SK-N-SH (cell line): Measurements from ENCODE around the gene TNFSF13. TPM values are rescaled to one million over a fixed set of nuclear protein-coding genes. Genes with fewer than 3 reads are reported as not detected.

Experiments used
- CTCF ChIA-PET: fragments of 300-600, 350-600 bp; formaldehyde crosslinking; extraction: SDS; loops from one replicate; lab custom pipeline; 2021; lab: Yijun Ruan, JAX
- POLR2A ChIA-PET: fragments of 350-600 bp; sonication (Branson Sonifier 250); formaldehyde crosslinking; extraction: SDS; loops from one replicate; lab custom pipeline; 2020; ENCODE audit warnings: antibody characterized with exemption, inconsistent platforms; lab: Yijun Ruan, JAX
- DNase-seq: peaks from one replicate; pipeline ENCODE4 v3.0.0; 2012
- H2AFZ ChIP-seq: fragments of 200-600 bp; sonication (generic); 2 replicates; pipeline ENCODE4 v1.8.1; 2016; ENCODE audit warnings: antibody characterized with exemption, mild to moderate bottlenecking, low read depth
- H3F3A ChIP-seq: fragments of 200-600 bp; sonication (generic); replicated peaks from 2 replicates; pipeline ENCODE3; 2016; ENCODE audit warnings: antibody characterized with exemption, mild to moderate bottlenecking; ENCODE audit not compliant: insufficient read depth
- H3K27ac ChIP-seq, 2 experiments: fragments of 200-500 bp in 1 of 2; fragments of 200-600 bp in 1 of 2; sonication (Bioruptor generic) in 1 of 2; sonication (generic), shearing (Covaris generic) in 1 of 2; 2 replicates each; pipeline versions ENCODE4 v1.5.1 to v1.6.1; 2014 to 2016; ENCODE audit warnings: low read depth in 2 of 2, inconsistent platforms in 1 of 2, low read length in 1 of 2, mild to moderate bottlenecking in 1 of 2, mixed read lengths in 1 of 2
- H3K27me3 ChIP-seq: fragments of 200-600 bp; sonication (generic), shearing (Covaris generic); 2 replicates; pipeline ENCODE4 v1.6.1; 2016; ENCODE audit warnings: mixed run types; ENCODE audit not compliant: insufficient read depth
- H3K36me3 ChIP-seq, 2 experiments: fragments of 200-500 bp in 1 of 2; fragments of 200-600 bp in 1 of 2; sonication (Bioruptor generic) in 1 of 2; sonication (generic) in 1 of 2; replicated peaks in 1 of 2; 2 replicates each; pipeline versions ENCODE3 to v1.5.1; 2014 to 2016; ENCODE audit warnings: low read length in 1 of 2, mild to moderate bottlenecking in 1 of 2; ENCODE audit not compliant: insufficient read depth in 2 of 2, control insufficient read depth in 1 of 2
- H3K4me1 ChIP-seq, 2 experiments: fragments of 200-500 bp in 1 of 2; fragments of 200-600 bp in 1 of 2; sonication (Bioruptor generic) in 1 of 2; sonication (generic), shearing (Covaris generic) in 1 of 2; 2 replicates each; pipeline versions ENCODE4 v1.5.1 to v1.6.1; 2014 to 2016; ENCODE audit warnings: low read depth in 1 of 2, low read length in 1 of 2, mixed run types in 1 of 2; ENCODE audit not compliant: insufficient read depth in 2 of 2, control insufficient read depth in 1 of 2
- H3K4me2 ChIP-seq: fragments of 200-600 bp; sonication (generic), shearing (Covaris generic); 2 replicates; pipeline ENCODE4 v1.6.1; 2017; ENCODE audit warnings: mixed run types
- H3K4me3 ChIP-seq, 2 experiments: fragments of 200-500 bp in 1 of 2; fragments of 200-600 bp in 1 of 2; sonication (Bioruptor generic) in 1 of 2; sonication (generic), shearing (Covaris generic) in 1 of 2; 2 replicates each; pipeline versions ENCODE4 v1.5.1 to v1.8.1; 2014 to 2016; ENCODE audit warnings: low read depth in 2 of 2, inconsistent platforms in 1 of 2, low read length in 1 of 2, mild to moderate bottlenecking in 1 of 2, mixed read lengths in 1 of 2, moderate library complexity in 1 of 2
- H3K79me2 ChIP-seq: fragments of 200-600 bp; sonication (generic); 2 replicates; pipeline ENCODE4 v1.8.1; 2017; ENCODE audit warnings: mild to moderate bottlenecking; ENCODE audit not compliant: insufficient read depth
- H3K9ac ChIP-seq: fragments of 200-600 bp; sonication (generic); 2 replicates; pipeline ENCODE4 v1.6.1; 2017; ENCODE audit warnings: mixed run types
- H3K9me2 ChIP-seq: fragments of 200-600 bp; sonication (generic); 2 replicates; pipeline ENCODE4 v1.6.1; 2017; ENCODE audit warnings: mixed run types
- H3K9me3 ChIP-seq: fragments of 200-600 bp; sonication (generic); 2 replicates; pipeline ENCODE4 v1.6.1; 2017; ENCODE audit warnings: mixed run types, mild to moderate bottlenecking, moderate library complexity
- H4K20me1 ChIP-seq: fragments of 200-600 bp; sonication (generic); 2 replicates; pipeline ENCODE4 v1.6.1; 2017; ENCODE audit warnings: mild to moderate bottlenecking, mixed run types; ENCODE audit not compliant: insufficient read depth
- CHD2 ChIP-seq: fragments of 150-350 bp; IDR thresholded peaks from 2 replicates; pipeline ENCODE4 v1.6.1; 2018; ENCODE audit warnings: low read length; ENCODE audit not compliant: partially characterized antibody
- FOSL2 ChIP-seq: IDR thresholded peaks from 2 replicates; pipeline ENCODE4 v1.4.0; 2012; ENCODE audit warnings: low read depth, mild to moderate bottlenecking, moderate library complexity, borderline replicate concordance
- GATA2 ChIP-seq: sonication (generic); formaldehyde crosslinking; IDR thresholded peaks from 2 replicates; pipeline ENCODE4 v1.5.0; 2020; ENCODE audit warnings: mild to moderate bottlenecking, missing genetic modification reagents
- MXI1 ChIP-seq: IDR thresholded peaks from 2 replicates; pipeline ENCODE4 v1.6.1; 2012; ENCODE audit warnings: mild to moderate bottlenecking, low read depth, low read length, improper control_type of control experiment
- REST ChIP-seq: IDR thresholded peaks from 2 replicates; pipeline ENCODE4 v1.6.1; 2012; ENCODE audit warnings: mild to moderate bottlenecking, low read depth, low read length, moderate library complexity
- RXRA ChIP-seq: IDR thresholded peaks from 2 replicates; pipeline ENCODE4 v1.4.0; 2012; ENCODE audit warnings: low read depth, mild to moderate bottlenecking, borderline replicate concordance
- TCF12 ChIP-seq: IDR thresholded peaks from 2 replicates; pipeline ENCODE4 v1.4.0; 2012
- WGBS: methylation state at CpG from one replicate; pipeline ENCODE4 v1.1.6; 2017; ENCODE audit warnings: low lambda C conversion rate; 5-methylcytosine and 5-hydroxymethylcytosine counted together
- polyA plus RNA-seq, 3 experiments: library from polyadenylated mRNA; depleted of rRNA; stranded (reverse); fragments of >200 nt; gene quantifications; 2 replicates each; pipeline ENCODE4 v1.2.3, GENCODE V29; 2012
- TF ChIP-seq, protein P1 (sequence below): IDR thresholded peaks from 2 replicates; pipeline ENCODE4 v1.4.0; 2012; ENCODE audit warnings: low read depth, borderline replicate concordance

Gene TNFSF13
- polyA plus RNA-seq, 1 of the 3 experiments (the other 2 are of a cell fraction), result 2.1 TPM

- no peak for DNase-seq
- no peaks in the 10 kb centered on the region for H4K20me1 ChIP-seq
- CTCF ChIA-PET, result interaction anchor here (1.3 to 6.8 kb wide), 3 partner anchors 20 to 42 kb away, joined by 3 to 32 read pairs (median 9); partner anchors contain the start of gene SENP3
- no peak overlapping the region for H2AFZ ChIP-seq
- no peak overlapping the region for H3K4me3 ChIP-seq
- no peak overlapping the region for H3K4me2 ChIP-seq
- H3K9me3 ChIP-seq, result peaks cover 3% of the 10 kb centered on the region; the same call in 1 of the 2 replicates
- TF ChIP-seq FOSL2 (no peak), CHD2 (no peak), GATA2 (no peak), MXI1 (no peak), TCF12 (no peak), RXRA (no peak)
- TF ChIP-seq, protein P1, sequence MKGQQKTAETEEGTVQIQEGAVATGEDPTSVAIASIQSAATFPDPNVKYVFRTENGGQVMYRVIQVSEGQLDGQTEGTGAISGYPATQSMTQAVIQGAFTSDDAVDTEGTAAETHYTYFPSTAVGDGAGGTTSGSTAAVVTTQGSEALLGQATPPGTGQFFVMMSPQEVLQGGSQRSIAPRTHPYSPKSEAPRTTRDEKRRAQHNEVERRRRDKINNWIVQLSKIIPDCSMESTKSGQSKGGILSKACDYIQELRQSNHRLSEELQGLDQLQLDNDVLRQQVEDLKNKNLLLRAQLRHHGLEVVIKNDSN, result no peak
- POLR2A ChIA-PET, result no interaction called here
- 84% methylated on average over 9 of the region's 9 CpGs for WGBS
- H3K27ac ChIP-seq, result no peak overlapping the region
- no peaks in the 10 kb centered on the region for H3K9me2 ChIP-seq
- H3K79me2 ChIP-seq, result no peaks in the 10 kb centered on the region
- no peaks in the 10 kb centered on the region; the same call in 1 of the 2 replicates for H3K27me3 ChIP-seq
- H3K4me1 ChIP-seq, result no peaks in the 10 kb centered on the region
- H3K9ac ChIP-seq, result no peak overlapping the region
- H3K36me3 ChIP-seq, result no peaks in the 10 kb centered on the region
- H3F3A ChIP-seq, result no peaks in the 10 kb centered on the region
Observed at GRCh38 chr17:7541074-7541621, 17.4 kb upstream of the TNFSF13 start.

DNA sequence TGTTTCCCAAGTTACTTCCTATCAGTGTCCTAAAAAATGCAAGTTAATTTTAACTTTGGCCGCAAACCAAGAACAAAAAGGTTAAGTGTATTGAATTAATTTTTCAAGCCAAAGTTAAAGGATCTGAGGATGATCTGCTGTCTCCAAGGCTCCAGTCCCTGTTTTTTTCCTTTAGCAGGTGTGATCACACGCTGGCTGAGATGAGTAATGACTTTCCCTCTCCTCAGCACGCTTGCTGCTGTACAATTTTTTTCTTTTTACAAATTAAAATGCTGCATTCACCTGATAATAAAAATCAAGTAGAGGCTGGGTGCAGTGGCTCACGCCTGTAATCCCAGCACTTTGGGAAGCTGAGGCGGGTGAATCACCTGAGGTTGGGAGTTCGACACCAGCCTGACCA lies 13.6 kb upstream of the TNFSF13 start:
- Histone ChIP-seq H3K9ac (no peak overlapping the region), H3F3A (no peaks in the 10 kb centered on the region), H3K79me2 (no peaks in the 10 kb centered on the region), H3K9me3 (no peaks in the 10 kb centered on the region), H4K20me1 (no peaks in the 10 kb centered on the region), H3K36me3 (no peaks in the 10 kb centered on the region), H2AFZ (no peak overlapping the region), H3K27me3 (no peaks in the 10 kb centered on the region; the same call in 1 of the 2 replicates), H3K4me3 (no peak overlapping the region), H3K4me1 (peaks cover 0 to 8% of the 10 kb centered on the region in 2 experiments; a peak in 1 of 4 replicates), H3K4me2 (no peak overlapping the region), H3K9me2 (no peaks in the 10 kb centered on the region), H3K27ac (no peak overlapping the region)
- ChIA-PET CTCF (interaction anchor here (1.0 to 1.4 kb wide), 3 partner anchors 21 to 90 kb away, joined by 3 to 5 read pairs (median 3); no protein-coding TSS in a partner anchor), POLR2A (no interaction called here)
- DNase-seq, result no peak
- 70% methylated on average over 6 of the region's 6 CpGs for WGBS
- no peak for TF ChIP-seq REST
